GM13977 (cell line): ENCODE data around the gene SLC35F2.
"Not testable (repeated sequence)": the region's sequence is repeated elsewhere in the genome, so short reads cannot be mapped to it uniquely, and the experiment has no call there.

ENCODE experiments used
- DNase-seq: peaks from one replicate; pipeline ENCODE4 v3.0.0; 2012; ENCODE audit warnings: low spot score
- in situ Hi-C: fragments of 300-500 bp; cut with MboI; formaldehyde crosslinking; loops from one replicate; pipeline ENCODE4 v1.12.0; 2022; ENCODE audit warnings: low sequenced_read_pairs, low pct_unique_long_range_greater_than_20kb, mixed read lengths, inconsistent platforms; ENCODE audit not compliant: unreplicated experiment
- TF ChIP-seq, protein P1 (sequence below): IDR thresholded peaks from 2 replicates; pipeline ENCODE4 v1.5.1; 2012; ENCODE audit warnings: mild to moderate bottlenecking, control low read depth; ENCODE audit not compliant: insufficient read depth; ENCODE audit errors: extremely low read depth, missing control alignments

Gene SLC35F2

DNA sequence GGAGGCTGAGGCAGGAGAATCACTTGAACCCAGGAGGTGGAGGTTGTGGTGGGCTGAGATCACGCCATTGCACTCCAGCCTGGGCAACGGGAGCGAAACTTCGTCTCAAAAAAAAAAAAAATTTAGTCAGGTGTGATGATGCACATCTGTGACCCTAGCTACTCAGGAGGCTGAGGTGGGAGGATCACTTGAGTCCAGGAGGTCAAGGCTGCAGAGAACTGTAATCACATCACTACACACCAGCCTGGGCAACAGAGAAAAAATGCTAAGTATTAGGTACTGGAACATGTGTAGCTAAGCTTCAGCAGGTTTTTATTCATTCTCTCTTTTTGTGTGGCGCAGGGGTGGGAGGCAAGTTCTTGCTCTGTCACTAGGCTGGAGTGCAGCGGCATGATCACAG lies 82.5 kb downstream of the SLC35F2 start:
- no peak for DNase-seq
- TF ChIP-seq, protein P1, sequence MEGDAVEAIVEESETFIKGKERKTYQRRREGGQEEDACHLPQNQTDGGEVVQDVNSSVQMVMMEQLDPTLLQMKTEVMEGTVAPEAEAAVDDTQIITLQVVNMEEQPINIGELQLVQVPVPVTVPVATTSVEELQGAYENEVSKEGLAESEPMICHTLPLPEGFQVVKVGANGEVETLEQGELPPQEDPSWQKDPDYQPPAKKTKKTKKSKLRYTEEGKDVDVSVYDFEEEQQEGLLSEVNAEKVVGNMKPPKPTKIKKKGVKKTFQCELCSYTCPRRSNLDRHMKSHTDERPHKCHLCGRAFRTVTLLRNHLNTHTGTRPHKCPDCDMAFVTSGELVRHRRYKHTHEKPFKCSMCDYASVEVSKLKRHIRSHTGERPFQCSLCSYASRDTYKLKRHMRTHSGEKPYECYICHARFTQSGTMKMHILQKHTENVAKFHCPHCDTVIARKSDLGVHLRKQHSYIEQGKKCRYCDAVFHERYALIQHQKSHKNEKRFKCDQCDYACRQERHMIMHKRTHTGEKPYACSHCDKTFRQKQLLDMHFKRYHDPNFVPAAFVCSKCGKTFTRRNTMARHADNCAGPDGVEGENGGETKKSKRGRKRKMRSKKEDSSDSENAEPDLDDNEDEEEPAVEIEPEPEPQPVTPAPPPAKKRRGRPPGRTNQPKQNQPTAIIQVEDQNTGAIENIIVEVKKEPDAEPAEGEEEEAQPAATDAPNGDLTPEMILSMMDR, result no peak
- in situ Hi-C loops, result no loop called here

DNA sequence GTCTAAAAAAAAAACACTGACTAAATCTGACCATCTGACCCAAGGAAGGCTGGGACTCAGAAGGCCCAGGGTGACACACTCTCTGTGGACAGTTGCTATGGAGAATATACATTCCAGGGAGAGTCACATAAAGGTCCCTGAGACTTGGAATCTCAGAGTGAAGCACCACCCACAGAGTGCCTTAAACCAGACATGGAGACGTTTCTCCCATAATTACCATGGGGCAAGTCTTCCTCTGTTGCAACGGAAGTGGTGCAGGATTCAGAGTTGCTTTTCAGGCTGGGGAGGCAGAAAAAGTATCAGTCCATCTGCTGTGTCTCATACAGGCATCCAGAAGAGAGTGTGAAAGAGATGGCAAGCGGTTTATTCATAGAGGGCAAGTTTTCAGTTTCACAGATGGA lies 88.0 kb downstream of the SLC35F2 start:
- in situ Hi-C loops, result no loop called here
- no peak for DNase-seq
- TF ChIP-seq, protein P1, result no peak

DNA sequence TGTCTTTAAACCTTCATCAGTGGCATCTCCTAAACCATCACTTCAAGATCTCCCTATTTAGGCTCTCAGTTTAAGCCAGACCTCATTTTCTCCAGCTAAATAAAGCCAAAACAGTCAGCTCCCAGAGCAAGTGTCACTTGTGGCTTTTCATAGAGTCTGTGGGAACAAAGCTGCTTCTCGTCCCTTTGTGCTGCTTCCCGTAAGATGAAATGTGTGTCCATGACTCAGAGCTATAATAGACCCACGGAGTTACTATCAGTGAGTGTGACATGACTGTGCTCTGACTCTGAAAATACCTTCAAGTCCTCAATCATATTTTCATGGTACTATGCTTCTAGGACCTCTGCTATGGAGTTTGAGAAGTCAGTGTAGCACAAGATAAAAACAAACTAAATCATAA lies 89.4 kb downstream of the SLC35F2 start:
- TF ChIP-seq, protein P1, result no peak
- DNase-seq, result no peak
- in situ Hi-C loops, result no loop called here

DNA sequence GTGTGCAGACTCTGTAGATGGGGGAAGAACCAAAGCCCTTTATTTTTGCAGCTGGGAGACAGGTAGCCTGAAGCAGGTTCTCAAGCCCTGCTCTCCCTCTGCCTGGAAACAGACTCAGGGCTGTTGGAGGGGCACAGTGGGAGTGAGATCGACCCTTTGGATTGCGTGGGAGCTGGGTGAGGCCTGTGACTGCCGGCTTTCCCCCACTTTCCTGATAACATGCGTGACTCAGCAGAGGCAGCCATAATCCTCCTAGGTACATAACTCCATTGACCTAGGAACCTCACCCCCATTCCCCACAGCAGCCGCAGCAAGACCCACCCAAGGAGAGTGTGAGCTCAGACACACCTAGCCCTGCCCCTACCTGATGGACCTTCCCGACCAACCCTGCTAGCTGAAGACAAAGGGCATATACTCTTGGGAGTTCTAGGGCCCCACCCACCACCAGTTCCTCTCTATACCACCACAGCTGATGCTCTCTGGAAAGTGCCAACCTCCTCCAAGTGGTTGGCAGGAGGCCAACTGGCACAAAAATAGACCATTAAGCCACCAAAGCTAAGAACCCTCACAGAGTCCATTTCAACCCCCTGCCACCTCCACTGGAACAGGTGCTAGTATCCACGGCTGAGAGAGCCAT lies 99.8 kb downstream of the SLC35F2 start:
- in situ Hi-C loops, DNase-seq: not testable (repeated sequence)

DNA sequence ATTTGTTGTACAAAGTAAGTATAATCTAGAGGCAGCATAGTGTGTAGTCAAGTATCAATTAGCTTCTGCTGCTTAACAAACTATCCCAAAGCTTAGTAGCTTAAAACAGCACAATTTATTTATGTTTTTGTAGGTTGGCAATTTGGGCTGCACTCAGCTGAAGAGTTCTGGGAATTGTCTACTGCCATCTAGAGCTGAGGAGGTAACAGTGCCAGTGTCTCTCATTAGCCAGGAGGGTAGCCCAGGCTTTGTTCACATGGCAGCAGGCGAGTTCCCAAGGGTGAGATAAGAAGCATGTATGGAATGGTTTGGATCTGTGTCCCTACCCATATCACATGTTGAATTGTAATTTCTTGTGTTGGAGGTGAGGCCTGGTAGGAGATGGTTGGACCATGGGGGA lies 100.9 kb downstream of the SLC35F2 start:
- TF ChIP-seq, protein P1, result no peak
- in situ Hi-C loops, result no loop called here
- DNase-seq, result no peak

DNA sequence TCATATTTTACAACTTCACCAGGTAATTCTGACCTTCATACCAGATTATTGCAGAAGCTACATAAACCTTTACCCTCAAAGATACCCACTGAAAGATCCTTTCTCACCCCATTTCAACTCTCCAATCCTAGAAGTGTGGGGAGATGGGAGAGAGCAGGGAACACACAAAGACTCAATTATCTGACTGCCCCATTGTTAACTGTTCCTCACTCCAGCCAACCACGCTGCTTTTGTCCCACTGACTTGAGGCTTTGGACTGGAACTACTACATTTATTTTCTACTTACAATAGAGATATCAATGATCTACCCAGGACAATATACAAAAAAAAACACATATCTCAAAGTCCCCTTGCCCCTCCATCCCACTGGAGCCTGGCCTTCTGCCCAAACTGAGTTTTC lies 102.0 kb downstream of the SLC35F2 start:
- DNase-seq, result no peak
- in situ Hi-C loops, result no loop called here

More for the DNA sequence above, 102.0 kb downstream of the SLC35F2 start:
- TF ChIP-seq, protein P1, result no peak
